Immature natural killer cell (primary cell): ENCODE measurements around the gene HDLBP. TPM values are rescaled to one million over a fixed set of nuclear protein-coding genes. Genes with fewer than 3 reads are reported as not detected.

Source experiments
- DNase-seq, 3 donors: peaks; one replicate each; pipeline ENCODE4 v3.0.0; 2022; ENCODE audit warnings: mixed read lengths in 1 of 3
- H3K27ac Mint-ChIP-seq, 6 donors: one replicate each; pipeline ENCODE4 v1.8.0; 2020; ENCODE audit warnings: mixed read lengths in 6 of 6, mild to moderate bottlenecking in 5 of 6, inconsistent platforms in 4 of 6, moderate library complexity in 3 of 6
- H3K27me3 Mint-ChIP-seq, 3 donors: one replicate each; pipeline ENCODE4 v1.8.0; 2020 to 2021; ENCODE audit warnings: low read depth in 3 of 3, mild to moderate bottlenecking in 3 of 3, mixed read lengths in 3 of 3, moderate library complexity in 3 of 3, inconsistent platforms in 1 of 3
- H3K36me3 Mint-ChIP-seq, 3 donors: one replicate each; pipeline ENCODE4 v1.8.0; 2020; ENCODE audit warnings: mixed read lengths in 3 of 3, inconsistent platforms in 2 of 3, mild to moderate bottlenecking in 2 of 3
- H3K4me1 Mint-ChIP-seq, 2 donors: one replicate each; pipeline ENCODE4 v1.8.0; 2020; ENCODE audit warnings: inconsistent platforms in 2 of 2, mild to moderate bottlenecking in 2 of 2, mixed read lengths in 2 of 2, moderate library complexity in 1 of 2
- H3K4me3 Mint-ChIP-seq, 5 donors: one replicate each; pipeline ENCODE4 v1.8.0; 2020; ENCODE audit warnings: mild to moderate bottlenecking in 5 of 5, mixed read lengths in 5 of 5, inconsistent platforms in 3 of 5, moderate library complexity in 3 of 5
- H3K9me3 Mint-ChIP-seq, 6 donors: one replicate each; pipeline ENCODE4 v1.8.0; 2020; ENCODE audit warnings: mild to moderate bottlenecking in 6 of 6, mixed read lengths in 6 of 6, inconsistent platforms in 4 of 6, moderate library complexity in 3 of 6
- polyA plus RNA-seq, 3 donors: library from polyadenylated mRNA; unstranded; fragments of 300-500 nt; fragmentation: Illumina TruSeq; gene quantifications; one replicate each; pipeline ENCODE4 v1.2.3, GENCODE V29; 2021

Gene HDLBP
- polyA plus RNA-seq, 3 donors from 2014 or later, result 20.4 to 71.7 (median 31.5) TPM

GRCh38 chr2:241260911-241261310 is 54.6 kb downstream of the HDLBP start:
- DNase-seq, result no peak
- Mint-ChIP-seq H3K27ac (no peak overlapping the region), H3K4me3 (no peak overlapping the region), H3K36me3 (peaks cover 20 to 50% (median 39%) of the 10 kb centered on the region in 3 donors), H3K27me3 (peaks cover 0 to 4% (median 2%) of the 10 kb centered on the region in 3 donors), H3K9me3 (no peaks in the 10 kb centered on the region), H3K4me1 (peaks cover 28 to 32% of the 10 kb centered on the region in 2 donors)

DNA sequence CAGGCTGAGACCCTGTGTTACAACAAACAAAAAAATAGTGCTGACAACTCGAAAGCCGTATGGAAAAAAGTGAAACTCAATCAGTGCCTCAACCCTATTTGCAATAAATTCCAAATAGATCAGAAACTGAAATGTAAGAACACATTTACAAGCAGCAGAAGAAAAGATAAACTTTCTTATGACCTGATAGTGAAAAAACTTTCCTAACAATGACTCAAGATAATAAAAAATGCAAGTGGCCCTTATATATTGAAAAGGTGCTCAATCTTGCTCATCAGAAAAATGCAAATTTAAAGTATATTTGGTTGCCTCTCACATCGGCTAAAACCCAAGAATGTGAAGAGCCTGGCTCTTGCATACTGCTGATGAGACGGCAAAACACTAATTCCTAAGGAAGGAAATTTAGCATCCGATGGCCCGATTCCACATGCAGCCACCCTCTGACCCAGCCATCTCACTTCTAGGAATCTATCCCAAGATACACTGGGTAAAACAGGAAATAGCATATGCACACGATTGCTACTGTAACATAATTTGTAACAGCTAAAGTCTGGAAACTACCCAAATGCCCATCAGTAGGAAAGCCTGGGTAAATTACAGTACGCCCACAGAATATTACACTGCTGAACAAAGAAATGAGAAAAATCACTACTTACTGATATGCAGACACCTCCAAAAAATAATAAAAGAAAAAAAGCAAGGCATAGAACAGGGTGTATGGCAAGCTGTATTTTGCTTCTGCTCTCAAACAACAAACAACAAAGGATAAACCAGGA is 56.8 kb downstream of the HDLBP start:
- Mint-ChIP-seq H3K9me3 (no peaks in the 10 kb centered on the region), H3K36me3 (peaks cover 26 to 57% (median 48%) of the 10 kb centered on the region in 3 donors), H3K27me3 (peaks cover 0 to 4% (median 2%) of the 10 kb centered on the region in 3 donors), H3K4me3 (peak overlapping the region; percentile 2 to 65 (median 24)), H3K4me1 (peaks cover 28 to 33% of the 10 kb centered on the region in 2 donors), H3K27ac (peak overlapping the region; percentile 48 to 93 (median 74))
- no peak for DNase-seq

- Mint-ChIP-seq H3K27me3 (peaks cover 0 to 4% (median 2%) of the 10 kb centered on the region in 3 donors), H3K9me3 (no peaks in the 10 kb centered on the region), H3K4me1 (peaks cover 28 to 33% of the 10 kb centered on the region in 2 donors), H3K27ac (peak overlapping the region; percentile 83 to 93 (median 92)), H3K4me3 (peak overlapping the region; percentile 60 to 77 (median 76)), H3K36me3 (peaks cover 21 to 52% (median 41%) of the 10 kb centered on the region in 3 donors)
- DNase-seq, result peak; percentile 17 to 22 (median 18)
These were observed 57.9 kb downstream of the HDLBP start for GRCh38 chr2:241257419-241258032.

- H3K9me3 Mint-ChIP-seq, result no peaks in the 10 kb centered on the region
- H3K36me3 Mint-ChIP-seq, result peaks cover 14 to 55% (median 33%) of the 10 kb centered on the region in 3 donors
These were observed 59.3 kb downstream of the HDLBP start for GRCh38 chr2:241256168-241256545.

GRCh38 chr2:241255542-241256167 is 59.8 kb downstream of the HDLBP start:
- H3K27me3 Mint-ChIP-seq, result peaks cover 0 to 4% (median 2%) of the 10 kb centered on the region in 3 donors
- H3K36me3 Mint-ChIP-seq, result peaks cover 13 to 59% (median 30%) of the 10 kb centered on the region in 3 donors
- peaks cover 28 to 33% of the 10 kb centered on the region in 2 donors for H3K4me1 Mint-ChIP-seq
- H3K27ac Mint-ChIP-seq, result peak overlapping the region in 2 of 6 donors; percentile 30 to 45
- DNase-seq, result no peak
- H3K4me3 Mint-ChIP-seq, result no peak overlapping the region
- no peaks in the 10 kb centered on the region for H3K9me3 Mint-ChIP-seq

More at GRCh38 chr2:241256168-241256545, 59.3 kb downstream of the HDLBP start:
- Mint-ChIP-seq H3K4me1 (peaks cover 28 to 33% of the 10 kb centered on the region in 2 donors), H3K27ac (peak overlapping the region in 5 of 6 donors; percentile 17 to 58 (median 37)), H3K4me3 (no peak overlapping the region), H3K27me3 (peaks cover 0 to 4% (median 2%) of the 10 kb centered on the region in 3 donors)
- no peak for DNase-seq

DNA sequence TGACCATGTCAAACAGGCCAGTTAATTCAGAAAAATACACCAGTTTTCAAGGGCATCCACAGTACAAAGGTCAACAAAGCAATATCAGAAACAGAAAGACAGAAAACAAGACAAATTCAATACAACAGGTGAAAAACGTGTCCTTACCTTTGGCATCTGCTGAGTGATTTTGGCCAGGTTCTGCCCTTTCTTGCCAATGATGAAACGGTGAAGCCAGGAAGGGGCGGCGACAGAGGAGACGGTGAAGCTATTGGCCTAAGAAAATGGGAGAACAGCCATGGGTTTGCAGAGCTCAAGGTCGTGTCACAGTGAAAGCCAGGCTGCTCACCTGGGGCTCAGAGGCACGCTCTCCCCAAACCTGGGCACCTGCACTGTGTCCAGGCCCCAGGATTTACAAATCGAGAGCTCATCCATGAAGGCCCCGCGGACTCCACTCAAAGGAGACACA is 60.5 kb downstream of the HDLBP start:
- H3K4me3 Mint-ChIP-seq, result no peak overlapping the region

DNA sequence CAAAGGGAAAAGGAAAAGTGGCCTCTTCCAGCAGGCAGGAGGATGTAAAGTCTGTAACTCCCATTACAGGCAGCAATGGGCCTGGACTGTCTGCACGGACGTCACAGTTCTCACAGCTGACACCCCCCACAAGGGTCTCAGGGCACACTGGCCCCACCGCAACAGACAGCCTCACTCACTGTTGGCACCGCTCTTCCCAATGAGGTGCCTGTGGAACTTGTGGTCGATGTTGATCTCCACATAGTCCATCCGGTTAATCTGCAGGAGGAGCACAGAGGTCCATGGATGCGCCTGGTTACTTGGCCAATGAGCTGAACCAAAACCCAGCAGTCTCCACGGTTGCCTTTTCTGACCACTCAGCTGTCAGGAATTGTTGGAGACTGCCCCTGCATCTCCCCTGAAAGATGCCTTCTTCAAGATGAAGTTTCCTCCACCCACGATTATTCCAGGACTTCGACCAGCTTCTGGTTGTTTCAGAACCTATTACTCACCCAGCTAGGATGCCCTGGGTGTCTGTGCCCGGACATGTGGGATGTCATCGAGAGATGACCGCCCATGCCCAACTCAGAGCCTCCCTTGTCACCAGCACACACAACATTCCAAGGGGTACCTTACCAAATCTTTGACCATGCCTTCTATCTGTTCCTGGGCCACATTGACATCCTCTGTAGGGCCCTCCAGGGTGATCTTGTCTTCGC is 62.5 kb downstream of the HDLBP start:
- Mint-ChIP-seq H3K4me3 (no peak overlapping the region), H3K27ac (peak overlapping the region in 3 of 6 donors; percentile 12 to 76 (median 18)), H3K36me3 (peaks cover 23 to 68% (median 40%) of the 10 kb centered on the region in 3 donors), H3K9me3 (no peaks in the 10 kb centered on the region), H3K4me1 (peaks cover 15 to 21% of the 10 kb centered on the region in 2 donors), H3K27me3 (peaks cover 0 to 6% (median 0%) of the 10 kb centered on the region in 3 donors)
- no peak for DNase-seq

More for the DNA sequence above, 60.5 kb downstream of the HDLBP start:
- Mint-ChIP-seq H3K9me3 (no peaks in the 10 kb centered on the region), H3K27me3 (peaks cover 0 to 4% (median 0%) of the 10 kb centered on the region in 3 donors), H3K36me3 (peaks cover 10 to 57% (median 28%) of the 10 kb centered on the region in 3 donors), H3K27ac (peak overlapping the region in 2 of 6 donors; percentile 17 to 18), H3K4me1 (peaks cover 28 to 33% of the 10 kb centered on the region in 2 donors)
- DNase-seq, result no peak

DNA sequence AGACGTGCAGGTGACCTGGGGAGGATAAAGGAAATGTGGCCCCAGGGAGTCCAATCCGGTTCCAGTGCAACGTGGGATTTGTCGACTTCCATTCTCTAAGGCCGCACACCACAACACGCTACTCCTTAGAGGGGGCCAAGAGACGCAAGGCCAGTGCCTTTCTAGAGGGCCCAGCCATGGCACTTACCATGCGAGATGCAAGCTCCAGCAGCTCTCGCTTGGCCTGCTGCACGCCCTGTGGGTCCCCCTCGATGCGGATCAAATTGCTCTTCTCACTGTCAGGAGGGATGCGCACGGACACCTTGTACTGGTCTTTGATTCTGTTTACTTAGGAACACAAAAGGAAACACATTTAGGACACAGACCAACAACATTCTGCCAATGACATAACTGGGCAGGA is 65.8 kb downstream of the HDLBP start:
- no peaks in the 10 kb centered on the region for H3K9me3 Mint-ChIP-seq
- H3K27me3 Mint-ChIP-seq, result peaks cover 0 to 3% (median 0%) of the 10 kb centered on the region in 3 donors
- no peaks in the 10 kb centered on the region for H3K4me1 Mint-ChIP-seq
- peaks cover 23 to 63% (median 44%) of the 10 kb centered on the region in 3 donors for H3K36me3 Mint-ChIP-seq
- no peak overlapping the region for H3K27ac Mint-ChIP-seq
- DNase-seq, result no peak
- H3K4me3 Mint-ChIP-seq, result no peak overlapping the region

DNA sequence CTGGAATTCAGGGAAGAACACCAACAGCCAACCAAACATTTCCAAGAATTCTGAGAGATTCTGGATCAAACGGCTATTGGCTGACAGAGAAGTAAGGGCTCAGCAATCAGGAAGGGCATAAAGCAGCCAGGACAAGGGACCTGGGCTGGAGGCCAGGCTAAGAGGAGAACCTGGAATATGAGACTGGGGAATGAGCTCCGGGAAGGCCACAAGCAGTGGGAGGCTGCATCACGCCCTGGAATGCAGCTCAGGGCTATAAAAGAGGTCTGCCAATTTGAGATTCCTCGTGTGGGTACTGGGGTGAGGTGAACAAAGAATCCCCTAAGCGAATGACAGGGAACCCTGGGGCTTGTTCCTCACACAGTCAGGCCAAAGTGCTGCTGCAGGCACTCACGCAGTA is 66.6 kb downstream of the HDLBP start:
- DNase-seq, result no peak
- Mint-ChIP-seq H3K9me3 (no peaks in the 10 kb centered on the region), H3K27ac (peak overlapping the region in 1 of 6 donors; percentile 40), H3K27me3 (peaks cover 0 to 3% (median 0%) of the 10 kb centered on the region in 3 donors), H3K4me3 (no peak overlapping the region), H3K36me3 (peaks cover 30 to 66% (median 50%) of the 10 kb centered on the region in 3 donors), H3K4me1 (no peaks in the 10 kb centered on the region)

GRCh38 chr2:241248289-241248688 is 67.2 kb downstream of the HDLBP start:
- no peak for DNase-seq
- Mint-ChIP-seq H3K27ac (peak overlapping the region in 1 of 6 donors; percentile 58), H3K9me3 (no peaks in the 10 kb centered on the region), H3K27me3 (peaks cover 0 to 3% (median 0%) of the 10 kb centered on the region in 3 donors), H3K4me1 (no peaks in the 10 kb centered on the region), H3K4me3 (no peak overlapping the region), H3K36me3 (peaks cover 34 to 67% (median 53%) of the 10 kb centered on the region in 3 donors)

- H3K27me3 Mint-ChIP-seq, result peaks cover 0 to 2% (median 0%) of the 10 kb centered on the region in 3 donors
- no peak overlapping the region for H3K4me3 Mint-ChIP-seq
- peaks cover 55 to 67% (median 63%) of the 10 kb centered on the region in 3 donors for H3K36me3 Mint-ChIP-seq
- no peaks in the 10 kb centered on the region for H3K9me3 Mint-ChIP-seq
- no peak for DNase-seq
- peaks cover 2 to 5% of the 10 kb centered on the region in 2 donors for H3K4me1 Mint-ChIP-seq
- H3K27ac Mint-ChIP-seq, result peak overlapping the region in 3 of 6 donors; percentile 4 to 66 (median 14)
These were observed 71.1 kb downstream of the HDLBP start for GRCh38 chr2:241244368-241244767.

GRCh38 chr2:241242306-241242705 is 73.2 kb downstream of the HDLBP start:
- Mint-ChIP-seq H3K27me3 (peaks cover 0 to 3% (median 0%) of the 10 kb centered on the region in 3 donors), H3K4me3 (no peak overlapping the region), H3K36me3 (peaks cover 46 to 68% (median 62%) of the 10 kb centered on the region in 3 donors), H3K4me1 (peaks cover 2 to 5% of the 10 kb centered on the region in 2 donors), H3K9me3 (no peaks in the 10 kb centered on the region), H3K27ac (peak overlapping the region in 1 of 6 donors; percentile 51)
- no peak for DNase-seq

GRCh38 chr2:241241669-241242068 is 73.8 kb downstream of the HDLBP start:
- Mint-ChIP-seq H3K36me3 (peaks cover 46 to 65% (median 61%) of the 10 kb centered on the region in 3 donors), H3K27ac (peak overlapping the region in 1 of 6 donors; percentile 35), H3K27me3 (peaks cover 0 to 3% (median 0%) of the 10 kb centered on the region in 3 donors), H3K9me3 (no peaks in the 10 kb centered on the region), H3K4me1 (peaks cover 2 to 5% of the 10 kb centered on the region in 2 donors), H3K4me3 (no peak overlapping the region)
- DNase-seq, result no peak
